ENCODE results near the gene TBC1D1. TPM values are rescaled to one million over a fixed set of nuclear protein-coding genes. Genes with fewer than 3 reads are reported as not detected.

Gene TBC1D1
- total and polyA plus RNA-seq, 2 experiments from 2014 or later: 53.9 to 151 TPM

DNA sequence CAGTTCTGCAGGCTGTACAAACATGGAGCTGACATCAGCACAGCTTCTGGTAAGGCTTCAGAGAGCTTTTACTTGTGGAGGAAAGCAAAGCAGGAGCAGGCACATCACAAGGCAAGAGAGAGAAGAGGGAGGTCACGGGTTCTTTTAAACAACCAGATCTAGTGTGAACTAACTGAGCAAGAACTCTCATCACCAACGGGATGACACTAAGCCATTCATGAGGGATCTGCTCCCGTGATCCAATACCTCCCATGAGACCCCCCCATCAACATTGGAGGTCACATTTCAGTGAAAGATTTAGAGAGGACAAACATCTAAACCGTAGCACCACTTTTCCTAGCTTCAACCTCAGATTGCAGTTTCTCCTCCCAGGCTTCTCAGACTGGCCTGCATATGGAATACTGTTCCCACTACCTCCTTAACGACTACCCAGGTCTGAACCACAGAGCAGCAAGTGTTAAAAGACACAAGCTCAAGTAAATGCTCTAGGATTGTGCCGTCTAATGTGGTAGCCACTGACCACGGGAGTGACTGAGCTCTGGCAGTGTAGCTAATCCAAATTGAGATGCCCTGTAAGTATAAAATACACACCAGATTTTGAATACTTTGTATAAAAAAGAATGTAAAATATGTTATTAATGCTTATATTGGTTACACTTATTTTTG, 262.0 kb downstream of the TBC1D1 start:
- H3F3A ChIP-seq (replicated peaks; ENCODE audit: low read depth): no peaks in the 10 kb centered on the region
- ATAC-seq (no peak), DNase-seq (ENCODE audit: low spot score) (no peak)
- no peak overlapping the region for H3K4me2 ChIP-seq
- Mint-ChIP-seq H3K27me3 (ENCODE audit: insufficient read depth, low read depth, poor library complexity) (peaks cover 3% of the 10 kb centered on the region), H3K4me1 (peaks cover 18% of the 10 kb centered on the region), H3K9me3 (no peaks in the 10 kb centered on the region; the same call in 2 of the 3 replicates), H3K4me3 (no peak overlapping the region), H3K36me3 (ENCODE audit: low read depth) (no peaks in the 10 kb centered on the region), H3K27ac (no peak overlapping the region)
- H3K27me3 ChIP-seq (ENCODE audit: insufficient read depth): no peaks in the 10 kb centered on the region
- H3K4me3 ChIP-seq: no peak overlapping the region
- H4K20me1 ChIP-seq (replicated peaks; ENCODE audit: insufficient read depth): no peaks in the 10 kb centered on the region
- no peaks in the 10 kb centered on the region for H3K79me2 ChIP-seq (replicated peaks; ENCODE audit: insufficient read depth)
- no peak overlapping the region for H3K27ac ChIP-seq (ENCODE audit: low read depth)
- TF ChIP-seq, protein P1, sequence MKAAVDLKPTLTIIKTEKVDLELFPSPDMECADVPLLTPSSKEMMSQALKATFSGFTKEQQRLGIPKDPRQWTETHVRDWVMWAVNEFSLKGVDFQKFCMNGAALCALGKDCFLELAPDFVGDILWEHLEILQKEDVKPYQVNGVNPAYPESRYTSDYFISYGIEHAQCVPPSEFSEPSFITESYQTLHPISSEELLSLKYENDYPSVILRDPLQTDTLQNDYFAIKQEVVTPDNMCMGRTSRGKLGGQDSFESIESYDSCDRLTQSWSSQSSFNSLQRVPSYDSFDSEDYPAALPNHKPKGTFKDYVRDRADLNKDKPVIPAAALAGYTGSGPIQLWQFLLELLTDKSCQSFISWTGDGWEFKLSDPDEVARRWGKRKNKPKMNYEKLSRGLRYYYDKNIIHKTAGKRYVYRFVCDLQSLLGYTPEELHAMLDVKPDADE (IDR thresholded peaks at IDR 0.05): no peak
- no peak for TF ChIP-seq STAT1 (IDR thresholded peaks at IDR 0.05; ENCODE audit: unreplicated experiment)
- no peak for TF ChIP-seq JUNB (IDR thresholded peaks at IDR 0.05; ENCODE audit: unreplicated experiment)
- no peak for TF ChIP-seq NANOG (IDR thresholded peaks at IDR 0.05; ENCODE audit: borderline replicate concordance)
- TF ChIP-seq EZH2phosphoT487 (IDR thresholded peaks at IDR 0.05; ENCODE audit: unreplicated experiment): no peak
- no peak for TF ChIP-seq ZNF114 (CRISPR knock-in tag; IDR thresholded peaks at IDR 0.05)
- TF ChIP-seq, protein P2, sequence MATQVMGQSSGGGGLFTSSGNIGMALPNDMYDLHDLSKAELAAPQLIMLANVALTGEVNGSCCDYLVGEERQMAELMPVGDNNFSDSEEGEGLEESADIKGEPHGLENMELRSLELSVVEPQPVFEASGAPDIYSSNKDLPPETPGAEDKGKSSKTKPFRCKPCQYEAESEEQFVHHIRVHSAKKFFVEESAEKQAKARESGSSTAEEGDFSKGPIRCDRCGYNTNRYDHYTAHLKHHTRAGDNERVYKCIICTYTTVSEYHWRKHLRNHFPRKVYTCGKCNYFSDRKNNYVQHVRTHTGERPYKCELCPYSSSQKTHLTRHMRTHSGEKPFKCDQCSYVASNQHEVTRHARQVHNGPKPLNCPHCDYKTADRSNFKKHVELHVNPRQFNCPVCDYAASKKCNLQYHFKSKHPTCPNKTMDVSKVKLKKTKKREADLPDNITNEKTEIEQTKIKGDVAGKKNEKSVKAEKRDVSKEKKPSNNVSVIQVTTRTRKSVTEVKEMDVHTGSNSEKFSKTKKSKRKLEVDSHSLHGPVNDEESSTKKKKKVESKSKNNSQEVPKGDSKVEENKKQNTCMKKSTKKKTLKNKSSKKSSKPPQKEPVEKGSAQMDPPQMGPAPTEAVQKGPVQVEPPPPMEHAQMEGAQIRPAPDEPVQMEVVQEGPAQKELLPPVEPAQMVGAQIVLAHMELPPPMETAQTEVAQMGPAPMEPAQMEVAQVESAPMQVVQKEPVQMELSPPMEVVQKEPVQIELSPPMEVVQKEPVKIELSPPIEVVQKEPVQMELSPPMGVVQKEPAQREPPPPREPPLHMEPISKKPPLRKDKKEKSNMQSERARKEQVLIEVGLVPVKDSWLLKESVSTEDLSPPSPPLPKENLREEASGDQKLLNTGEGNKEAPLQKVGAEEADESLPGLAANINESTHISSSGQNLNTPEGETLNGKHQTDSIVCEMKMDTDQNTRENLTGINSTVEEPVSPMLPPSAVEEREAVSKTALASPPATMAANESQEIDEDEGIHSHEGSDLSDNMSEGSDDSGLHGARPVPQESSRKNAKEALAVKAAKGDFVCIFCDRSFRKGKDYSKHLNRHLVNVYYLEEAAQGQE (IDR thresholded peaks at IDR 0.05; ENCODE audit: unreplicated experiment): no peak
- TF ChIP-seq, protein P3, sequence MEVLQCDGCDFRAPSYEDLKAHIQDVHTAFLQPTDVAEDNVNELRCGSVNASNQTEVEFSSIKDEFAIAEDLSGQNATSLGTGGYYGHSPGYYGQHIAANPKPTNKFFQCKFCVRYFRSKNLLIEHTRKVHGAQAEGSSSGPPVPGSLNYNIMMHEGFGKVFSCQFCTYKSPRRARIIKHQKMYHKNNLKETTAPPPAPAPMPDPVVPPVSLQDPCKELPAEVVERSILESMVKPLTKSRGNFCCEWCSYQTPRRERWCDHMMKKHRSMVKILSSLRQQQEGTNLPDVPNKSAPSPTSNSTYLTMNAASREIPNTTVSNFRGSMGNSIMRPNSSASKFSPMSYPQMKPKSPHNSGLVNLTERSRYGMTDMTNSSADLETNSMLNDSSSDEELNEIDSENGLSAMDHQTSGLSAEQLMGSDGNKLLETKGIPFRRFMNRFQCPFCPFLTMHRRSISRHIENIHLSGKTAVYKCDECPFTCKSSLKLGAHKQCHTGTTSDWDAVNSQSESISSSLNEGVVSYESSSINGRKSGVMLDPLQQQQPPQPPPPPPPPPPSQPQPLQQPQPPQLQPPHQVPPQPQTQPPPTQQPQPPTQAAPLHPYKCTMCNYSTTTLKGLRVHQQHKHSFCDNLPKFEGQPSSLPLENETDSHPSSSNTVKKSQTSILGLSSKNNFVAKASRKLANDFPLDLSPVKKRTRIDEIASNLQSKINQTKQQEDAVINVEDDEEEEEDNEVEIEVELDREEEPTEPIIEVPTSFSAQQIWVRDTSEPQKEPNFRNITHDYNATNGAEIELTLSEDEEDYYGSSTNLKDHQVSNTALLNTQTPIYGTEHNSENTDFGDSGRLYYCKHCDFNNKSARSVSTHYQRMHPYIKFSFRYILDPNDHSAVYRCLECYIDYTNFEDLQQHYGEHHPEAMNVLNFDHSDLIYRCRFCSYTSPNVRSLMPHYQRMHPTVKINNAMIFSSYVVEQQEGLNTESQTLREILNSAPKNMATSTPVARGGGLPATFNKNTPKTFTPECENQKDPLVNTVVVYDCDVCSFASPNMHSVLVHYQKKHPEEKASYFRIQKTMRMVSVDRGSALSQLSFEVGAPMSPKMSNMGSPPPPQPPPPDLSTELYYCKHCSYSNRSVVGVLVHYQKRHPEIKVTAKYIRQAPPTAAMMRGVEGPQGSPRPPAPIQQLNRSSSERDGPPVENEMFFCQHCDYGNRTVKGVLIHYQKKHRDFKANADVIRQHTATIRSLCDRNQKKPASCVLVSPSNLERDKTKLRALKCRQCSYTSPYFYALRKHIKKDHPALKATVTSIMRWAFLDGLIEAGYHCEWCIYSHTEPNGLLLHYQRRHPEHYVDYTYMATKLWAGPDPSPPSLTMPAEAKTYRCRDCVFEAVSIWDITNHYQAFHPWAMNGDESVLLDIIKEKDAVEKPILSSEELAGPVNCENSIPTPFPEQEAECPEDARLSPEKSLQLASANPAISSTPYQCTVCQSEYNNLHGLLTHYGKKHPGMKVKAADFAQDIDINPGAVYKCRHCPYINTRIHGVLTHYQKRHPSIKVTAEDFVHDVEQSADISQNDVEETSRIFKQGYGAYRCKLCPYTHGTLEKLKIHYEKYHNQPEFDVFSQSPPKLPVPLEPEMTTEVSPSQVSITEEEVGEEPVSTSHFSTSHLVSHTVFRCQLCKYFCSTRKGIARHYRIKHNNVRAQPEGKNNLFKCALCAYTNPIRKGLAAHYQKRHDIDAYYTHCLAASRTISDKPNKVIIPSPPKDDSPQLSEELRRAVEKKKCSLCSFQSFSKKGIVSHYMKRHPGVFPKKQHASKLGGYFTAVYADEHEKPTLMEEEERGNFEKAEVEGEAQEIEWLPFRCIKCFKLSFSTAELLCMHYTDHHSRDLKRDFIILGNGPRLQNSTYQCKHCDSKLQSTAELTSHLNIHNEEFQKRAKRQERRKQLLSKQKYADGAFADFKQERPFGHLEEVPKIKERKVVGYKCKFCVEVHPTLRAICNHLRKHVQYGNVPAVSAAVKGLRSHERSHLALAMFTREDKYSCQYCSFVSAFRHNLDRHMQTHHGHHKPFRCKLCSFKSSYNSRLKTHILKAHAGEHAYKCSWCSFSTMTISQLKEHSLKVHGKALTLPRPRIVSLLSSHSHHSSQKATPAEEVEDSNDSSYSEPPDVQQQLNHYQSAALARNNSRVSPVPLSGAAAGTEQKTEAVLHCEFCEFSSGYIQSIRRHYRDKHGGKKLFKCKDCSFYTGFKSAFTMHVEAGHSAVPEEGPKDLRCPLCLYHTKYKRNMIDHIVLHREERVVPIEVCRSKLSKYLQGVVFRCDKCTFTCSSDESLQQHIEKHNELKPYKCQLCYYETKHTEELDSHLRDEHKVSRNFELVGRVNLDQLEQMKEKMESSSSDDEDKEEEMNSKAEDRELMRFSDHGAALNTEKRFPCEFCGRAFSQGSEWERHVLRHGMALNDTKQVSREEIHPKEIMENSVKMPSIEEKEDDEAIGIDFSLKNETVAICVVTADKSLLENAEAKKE (CRISPR knock-in tag; IDR thresholded peaks at IDR 0.05): no peak
- TF ChIP-seq, protein P4, sequence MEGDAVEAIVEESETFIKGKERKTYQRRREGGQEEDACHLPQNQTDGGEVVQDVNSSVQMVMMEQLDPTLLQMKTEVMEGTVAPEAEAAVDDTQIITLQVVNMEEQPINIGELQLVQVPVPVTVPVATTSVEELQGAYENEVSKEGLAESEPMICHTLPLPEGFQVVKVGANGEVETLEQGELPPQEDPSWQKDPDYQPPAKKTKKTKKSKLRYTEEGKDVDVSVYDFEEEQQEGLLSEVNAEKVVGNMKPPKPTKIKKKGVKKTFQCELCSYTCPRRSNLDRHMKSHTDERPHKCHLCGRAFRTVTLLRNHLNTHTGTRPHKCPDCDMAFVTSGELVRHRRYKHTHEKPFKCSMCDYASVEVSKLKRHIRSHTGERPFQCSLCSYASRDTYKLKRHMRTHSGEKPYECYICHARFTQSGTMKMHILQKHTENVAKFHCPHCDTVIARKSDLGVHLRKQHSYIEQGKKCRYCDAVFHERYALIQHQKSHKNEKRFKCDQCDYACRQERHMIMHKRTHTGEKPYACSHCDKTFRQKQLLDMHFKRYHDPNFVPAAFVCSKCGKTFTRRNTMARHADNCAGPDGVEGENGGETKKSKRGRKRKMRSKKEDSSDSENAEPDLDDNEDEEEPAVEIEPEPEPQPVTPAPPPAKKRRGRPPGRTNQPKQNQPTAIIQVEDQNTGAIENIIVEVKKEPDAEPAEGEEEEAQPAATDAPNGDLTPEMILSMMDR (conservative IDR thresholded peaks at IDR 0.05; ENCODE audit: low read depth in 2 of 2): no peak
- no peak for TF ChIP-seq CREB1 (CRISPR knock-in tag; IDR thresholded peaks at IDR 0.05; ENCODE audit: low read depth)
- TF ChIP-seq EZH2 (IDR thresholded peaks at IDR 0.05; ENCODE audit: low read depth, unreplicated experiment): no peak
- no peak for TF ChIP-seq ZNF331 (CRISPR knock-in tag; IDR thresholded peaks at IDR 0.05; ENCODE audit: low read depth)
- H3K36me3 ChIP-seq (ENCODE audit: insufficient read depth): no peaks in the 10 kb centered on the region
- no peak overlapping the region for H2AFZ ChIP-seq
- H3K9me2 ChIP-seq (ENCODE audit: insufficient read depth): peaks cover 10% of the 10 kb centered on the region; the same call in 1 of the 2 replicates
- no peaks in the 10 kb centered on the region for H3K4me1 ChIP-seq (ENCODE audit: insufficient read depth)

Measured in GM23338 (cell line).